HepG2 (cell line): ENCODE data around the gene CAD. TPM values are rescaled to one million over a fixed set of nuclear protein-coding genes. Genes with fewer than 3 reads are reported as not detected.

Source experiments
- ATAC-seq: fragments of 200-7000 bp; cut with Tn5 transposase; 3 replicates; pipeline ENCODE4 v1.9.1; 2020; ENCODE audit warnings: mild to moderate bottlenecking, moderate library complexity
- BruUV-seq: library from RNA; stranded (reverse); fragments of 400-500 nt; replicated peaks from 2 replicates; lab custom pipeline; 2021; lab: Mats Ljungman, UMichigan
- CTCF ChIA-PET: fragments of 300-600 bp; formaldehyde crosslinking; extraction: SDS; loops from one replicate; lab custom pipeline; 2021; ENCODE audit warnings: low total read pairs, inconsistent platforms, low intra/inter-chr PET ratio; lab: Yijun Ruan, JAX
- POLR2A ChIA-PET: fragments of 350-600 bp; sonication (Branson Sonifier 250); formaldehyde crosslinking; loops from one replicate; lab custom pipeline; 2020; ENCODE audit warnings: antibody characterized with exemption, inconsistent platforms; lab: Yijun Ruan, JAX
- DNase-seq: peaks from one replicate; pipeline ENCODE4 v3.0.0-alpha.2; 2015; ENCODE audit warnings: low spot score
- FAIRE-seq: peaks from 3 replicates; lab custom pipeline; 2011; peaks lifted over from hg19 to GRCh38; lab: Jason Lieb, UNC
- H2AFZ ChIP-seq: one replicate; pipeline ENCODE4 v1.6.1; 2011; ENCODE audit warnings: low read length, inconsistent platforms
- H3K27ac ChIP-seq: fragments of 300-600 bp; 3 replicates; pipeline ENCODE4 v1.8.0; 2011; ENCODE audit warnings: mixed run types, mild to moderate bottlenecking, mixed read lengths, low read length, inconsistent platforms; ENCODE audit not compliant: insufficient read depth; ENCODE audit errors: extremely low read length
- H3K27me3 ChIP-seq, 2 experiments: fragments of 200-600 bp in 1 of 2; 2 replicates in 1 of 2; 3 replicates in 1 of 2; pipeline versions ENCODE4 v1.6.0 to v1.8.0; 2011; ENCODE audit warnings: low read length in 2 of 2, mild to moderate bottlenecking in 2 of 2, moderate library complexity in 2 of 2, inconsistent platforms in 1 of 2; ENCODE audit not compliant: insufficient read depth in 2 of 2, control insufficient read depth in 1 of 2
- H3K36me3 ChIP-seq, 2 experiments: fragments of 200-600 bp in 1 of 2; replicated peaks in 1 of 2; 2 replicates in 1 of 2; 3 replicates in 1 of 2; pipeline versions ENCODE4 v1.5.1 to v1.8.0; 2011; ENCODE audit warnings: low read length in 2 of 2, inconsistent platforms in 1 of 2; ENCODE audit not compliant: insufficient read depth in 2 of 2, control insufficient read depth in 1 of 2
- H3K4me1 ChIP-seq: 2 replicates; pipeline ENCODE4 v1.5.1; 2012; ENCODE audit warnings: low read length, inconsistent platforms; ENCODE audit not compliant: insufficient read depth
- H3K4me2 ChIP-seq: 2 replicates; pipeline ENCODE4 v1.6.0; 2011; ENCODE audit warnings: low read depth, low read length, inconsistent platforms
- H3K4me3 ChIP-seq, 3 experiments: fragments of 200-600 bp in 1 of 3; sonication (generic), shearing (Covaris generic) in 1 of 3; replicated peaks in 1 of 3; 2 replicates each; pipeline ENCODE4 v1.5.1; 2011 to 2016; ENCODE audit warnings: low read length in 3 of 3, inconsistent platforms in 2 of 3, low read depth in 2 of 3, mild to moderate bottlenecking in 2 of 3, control low read depth in 1 of 3, mixed read lengths in 1 of 3; ENCODE audit not compliant: insufficient read depth in 1 of 3
- H3K79me2 ChIP-seq: one replicate; pipeline ENCODE4 v1.6.1; 2011; ENCODE audit warnings: low read length, inconsistent platforms; ENCODE audit not compliant: insufficient read depth
- H3K9ac ChIP-seq: 2 replicates; pipeline ENCODE4 v1.6.0; 2011; ENCODE audit warnings: mild to moderate bottlenecking, low read depth, low read length, inconsistent platforms; ENCODE audit not compliant: insufficient read depth
- H3K9me3 ChIP-seq: 2 replicates; pipeline ENCODE4 v1.5.1; 2012; ENCODE audit warnings: mild to moderate bottlenecking, low read length
- H4K20me1 ChIP-seq: 2 replicates; pipeline ENCODE4 v1.6.0; 2011; ENCODE audit warnings: inconsistent platforms, mild to moderate bottlenecking, low read length, moderate library complexity; ENCODE audit not compliant: insufficient read depth
- ARNT2 ChIP-seq: sonication (generic); formaldehyde crosslinking; IDR thresholded peaks from 2 replicates; pipeline ENCODE4 v1.8.0; 2022; ENCODE audit warnings: mild to moderate bottlenecking, low read depth, missing genetic modification reagents, moderate library complexity
- KAT7 ChIP-seq: IDR thresholded peaks from 2 replicates; pipeline ENCODE4 v1.6.1; 2018; ENCODE audit warnings: borderline replicate concordance, missing compliant biosample characterization
- KLF11 ChIP-seq: IDR thresholded peaks from 2 replicates; pipeline ENCODE4 v1.6.1; 2016; ENCODE audit warnings: missing compliant biosample characterization
- MLLT10 ChIP-seq: sonication (generic); formaldehyde crosslinking; IDR thresholded peaks from 2 replicates; pipeline ENCODE4 v1.4.0; 2020; ENCODE audit warnings: missing genetic modification reagents
- MZF1 ChIP-seq: sonication (generic); formaldehyde crosslinking; IDR thresholded peaks from 2 replicates; pipeline ENCODE4 v1.8.1; 2023; ENCODE audit warnings: mild to moderate bottlenecking, missing genetic modification reagents, borderline replicate concordance
- PRPF4 ChIP-seq: fragments of 200-400 bp; formaldehyde crosslinking; IDR thresholded peaks from 2 replicates; pipeline ENCODE4 v1.6.1; 2016; ENCODE audit warnings: low read length, low read depth; ENCODE audit not compliant: poor library complexity, severe bottlenecking
- SAP130 ChIP-seq: IDR thresholded peaks from 2 replicates; pipeline ENCODE4 v1.6.1; 2016; ENCODE audit warnings: low read depth
- ZEB1 ChIP-seq: IDR thresholded peaks from 2 replicates; pipeline ENCODE4 v1.6.1; 2012; ENCODE audit warnings: mild to moderate bottlenecking, low read depth, inconsistent platforms; ENCODE audit not compliant: insufficient replicate concordance
- ZFX ChIP-seq: sonication (generic); formaldehyde crosslinking; IDR thresholded peaks from 2 replicates; pipeline ENCODE4 v1.4.0; 2020; ENCODE audit warnings: mild to moderate bottlenecking, low read depth, missing genetic modification reagents, moderate library complexity
- ZNF333 ChIP-seq: sonication (generic); formaldehyde crosslinking; IDR thresholded peaks from 2 replicates; pipeline ENCODE4 v1.4.0; 2020; ENCODE audit warnings: mild to moderate bottlenecking, missing genetic modification reagents, borderline replicate concordance
- ZSCAN20 ChIP-seq: sonication (generic); formaldehyde crosslinking; IDR thresholded peaks from 2 replicates; pipeline ENCODE4 v1.4.0; 2020; ENCODE audit warnings: missing genetic modification reagents, mild to moderate bottlenecking, borderline replicate concordance
- ZSCAN9 ChIP-seq: IDR thresholded peaks from 2 replicates; pipeline ENCODE4 v1.6.1; 2016; ENCODE audit warnings: borderline replicate concordance
- WGBS: methylation state at CpG from one replicate; pipeline ENCODE4 v1.1.6; 2017; ENCODE audit warnings: low lambda C conversion rate; 5-methylcytosine and 5-hydroxymethylcytosine counted together
- in situ Hi-C: cut with HindIII; loops from 2 replicates; pipeline ENCODE4 v1.10.0; 2017; ENCODE audit warnings: low pct_unique_long_range_greater_than_20kb; ENCODE audit not compliant: extremely low pct_ligation_motif_present
- intact Hi-C: fragments of 100-400 bp; cut with micrococcal nuclease; formaldehyde crosslinking; loops from one replicate; pipeline ENCODE4 v1.10.0; 2022; ENCODE audit not compliant: unreplicated experiment
- polyA plus RNA-seq, 8 experiments: library from polyadenylated mRNA; depleted of rRNA in 3 of 8; stranded (reverse) in 7 of 8; unstranded in 1 of 8; fragments of >200 nt; fragmentation: Illumina TruSeq in 4 of 8; extraction: Trizol in 4 of 8; gene quantifications; 2 replicates each; pipeline versions ENCODE4 v1.2.1 to v1.2.3, GENCODE V29; 2011 to 2016; ENCODE audit warnings: low read depth in 4 of 8, missing spikeins in 1 of 8, mixed read lengths in 1 of 8; ENCODE audit not compliant: insufficient read depth in 1 of 8
- total RNA-seq, 5 experiments: library from RNA; depleted of rRNA; stranded (reverse); fragments of >200 nt; fragmentation: Illumina TruSeq; extraction: Trizol; gene quantifications; 2 replicates each; pipeline ENCODE4 v1.2.3, GENCODE V29; 2016; ENCODE audit warnings: low read depth in 1 of 5
- TF ChIP-seq, protein P1 (sequence below): IDR thresholded peaks from 2 replicates; pipeline ENCODE4 v1.6.1; 2016
- TF ChIP-seq, protein P2 (sequence below): sonication (generic); formaldehyde crosslinking; IDR thresholded peaks from 2 replicates; pipeline ENCODE4; 2020; ENCODE audit warnings: missing genetic modification reagents, mild to moderate bottlenecking, borderline replicate concordance
- TF ChIP-seq, protein P3 (sequence below): sonication (generic); formaldehyde crosslinking; IDR thresholded peaks from 2 replicates; pipeline ENCODE4 v1.4.0; 2020; ENCODE audit warnings: mild to moderate bottlenecking, missing genetic modification reagents

Gene CAD
- total and polyA plus RNA-seq, 2 of the 13 experiments (the other 11 are each of a cell fraction or from before 2014, with no cell fraction given), result 21.7 to 37.0 TPM

DNA sequence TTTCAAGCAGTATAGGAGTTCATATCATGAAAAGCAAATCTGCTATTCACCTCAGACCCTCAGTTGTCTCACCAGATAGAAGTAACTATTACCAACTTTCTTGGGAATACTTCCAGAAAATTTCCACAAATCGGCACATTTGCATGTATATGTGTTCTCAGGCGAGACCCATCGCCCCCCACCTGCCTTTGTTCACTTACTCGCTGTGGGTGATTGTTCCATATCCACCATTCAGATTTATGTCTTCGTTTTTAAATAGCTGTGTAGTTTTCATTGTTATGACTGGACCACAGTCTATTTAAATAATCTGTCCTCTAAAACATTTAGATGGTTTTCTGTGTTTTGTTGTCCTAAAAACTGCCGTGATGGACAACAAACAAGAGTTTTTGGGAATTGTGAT lies 68.3 kb downstream of the CAD start:
- Histone ChIP-seq H3K4me3 (no peak overlapping the region), H4K20me1 (no peaks in the 10 kb centered on the region)
- no peak for ATAC-seq
- intact Hi-C loops, result no loop called here
- TF ChIP-seq MZF1 (CRISPR knock-in tag), result no peak
- TF ChIP-seq, all 625 proteins: peak for 0
- FAIRE-seq (no peak), DNase-seq (no peak)
- no peak overlapping the region for H2AFZ ChIP-seq
- CTCF ChIA-PET, result no interaction called here
- H3K79me2 ChIP-seq, result no peaks in the 10 kb centered on the region
- H3K9me3 ChIP-seq, result no peaks in the 10 kb centered on the region
- H3K9ac ChIP-seq, result no peak overlapping the region
- H3K27me3 ChIP-seq, result peaks cover 0 to 8% of the 10 kb centered on the region in 2 experiments; a peak in 2 of 5 replicates
- WGBS, result 58% methylated on average over 6 of the region's 6 CpGs
- POLR2A ChIA-PET, result no interaction called here
- in situ Hi-C loops, result loop anchor here (10.0 kb wide), 1 partner anchor 321 kb away; no protein-coding TSS in a partner anchor
- BruUV-seq, result no TSS peak
- no peaks in the 10 kb centered on the region for H3K36me3 ChIP-seq
- peaks cover 53% of the 10 kb centered on the region for H3K4me1 ChIP-seq
- H3K4me2 ChIP-seq, result no peak overlapping the region
- no peak overlapping the region for H3K27ac ChIP-seq

DNA sequence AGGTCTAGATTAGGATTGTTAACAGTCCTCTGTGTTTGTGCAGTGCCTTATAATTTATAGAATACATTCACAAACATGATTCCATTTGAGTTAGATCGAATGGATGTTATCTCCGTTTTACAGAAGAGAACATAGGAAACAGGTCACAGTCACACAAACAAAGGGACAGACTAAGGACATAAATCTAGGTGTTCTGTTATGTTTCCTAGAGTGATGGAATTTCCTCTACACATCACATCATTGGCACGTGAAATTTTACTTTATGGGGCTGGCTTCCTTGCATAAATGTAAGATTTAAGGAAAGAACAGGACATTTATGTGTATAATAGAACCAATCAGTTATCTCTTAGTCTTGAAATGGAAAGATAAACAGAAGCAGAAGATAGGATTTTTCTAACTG lies 71.4 kb downstream of the CAD start:
- Histone ChIP-seq H3K27me3 (no peaks in the 10 kb centered on the region), H2AFZ (no peak overlapping the region), H3K4me1 (peaks cover 60% of the 10 kb centered on the region), H3K27ac (no peak overlapping the region), H3K36me3 (no peaks in the 10 kb centered on the region), H3K9ac (no peak overlapping the region), H3K4me2 (no peak overlapping the region), H3K79me2 (no peaks in the 10 kb centered on the region), H3K9me3 (no peaks in the 10 kb centered on the region)
- ATAC-seq (no peak), FAIRE-seq (no peak), DNase-seq (no peak)
- BruUV-seq, result no TSS peak
- WGBS, result 13% methylated on average over 3 of the region's 3 CpGs
- TF ChIP-seq, protein P1, sequence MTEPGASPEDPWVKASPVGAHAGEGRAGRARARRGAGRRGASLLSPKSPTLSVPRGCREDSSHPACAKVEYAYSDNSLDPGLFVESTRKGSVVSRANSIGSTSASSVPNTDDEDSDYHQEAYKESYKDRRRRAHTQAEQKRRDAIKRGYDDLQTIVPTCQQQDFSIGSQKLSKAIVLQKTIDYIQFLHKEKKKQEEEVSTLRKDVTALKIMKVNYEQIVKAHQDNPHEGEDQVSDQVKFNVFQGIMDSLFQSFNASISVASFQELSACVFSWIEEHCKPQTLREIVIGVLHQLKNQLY (CRISPR knock-in tag), result no peak
- TF ChIP-seq ZSCAN20 (no peak), PRPF4 (no peak), ZFX (no peak), MLLT10 (CRISPR knock-in tag) (no peak), KAT7 (CRISPR knock-in tag) (no peak), SAP130 (CRISPR knock-in tag) (no peak), ZNF333 (CRISPR knock-in tag) (no peak), ZSCAN9 (CRISPR knock-in tag) (no peak), ARNT2 (CRISPR knock-in tag) (no peak), KLF11 (no peak), ZEB1 (no peak)
- TF ChIP-seq, protein P2, sequence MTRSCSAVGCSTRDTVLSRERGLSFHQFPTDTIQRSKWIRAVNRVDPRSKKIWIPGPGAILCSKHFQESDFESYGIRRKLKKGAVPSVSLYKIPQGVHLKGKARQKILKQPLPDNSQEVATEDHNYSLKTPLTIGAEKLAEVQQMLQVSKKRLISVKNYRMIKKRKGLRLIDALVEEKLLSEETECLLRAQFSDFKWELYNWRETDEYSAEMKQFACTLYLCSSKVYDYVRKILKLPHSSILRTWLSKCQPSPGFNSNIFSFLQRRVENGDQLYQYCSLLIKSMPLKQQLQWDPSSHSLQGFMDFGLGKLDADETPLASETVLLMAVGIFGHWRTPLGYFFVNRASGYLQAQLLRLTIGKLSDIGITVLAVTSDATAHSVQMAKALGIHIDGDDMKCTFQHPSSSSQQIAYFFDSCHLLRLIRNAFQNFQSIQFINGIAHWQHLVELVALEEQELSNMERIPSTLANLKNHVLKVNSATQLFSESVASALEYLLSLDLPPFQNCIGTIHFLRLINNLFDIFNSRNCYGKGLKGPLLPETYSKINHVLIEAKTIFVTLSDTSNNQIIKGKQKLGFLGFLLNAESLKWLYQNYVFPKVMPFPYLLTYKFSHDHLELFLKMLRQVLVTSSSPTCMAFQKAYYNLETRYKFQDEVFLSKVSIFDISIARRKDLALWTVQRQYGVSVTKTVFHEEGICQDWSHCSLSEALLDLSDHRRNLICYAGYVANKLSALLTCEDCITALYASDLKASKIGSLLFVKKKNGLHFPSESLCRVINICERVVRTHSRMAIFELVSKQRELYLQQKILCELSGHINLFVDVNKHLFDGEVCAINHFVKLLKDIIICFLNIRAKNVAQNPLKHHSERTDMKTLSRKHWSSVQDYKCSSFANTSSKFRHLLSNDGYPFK (CRISPR knock-in tag), result no peak
- TF ChIP-seq, protein P3, sequence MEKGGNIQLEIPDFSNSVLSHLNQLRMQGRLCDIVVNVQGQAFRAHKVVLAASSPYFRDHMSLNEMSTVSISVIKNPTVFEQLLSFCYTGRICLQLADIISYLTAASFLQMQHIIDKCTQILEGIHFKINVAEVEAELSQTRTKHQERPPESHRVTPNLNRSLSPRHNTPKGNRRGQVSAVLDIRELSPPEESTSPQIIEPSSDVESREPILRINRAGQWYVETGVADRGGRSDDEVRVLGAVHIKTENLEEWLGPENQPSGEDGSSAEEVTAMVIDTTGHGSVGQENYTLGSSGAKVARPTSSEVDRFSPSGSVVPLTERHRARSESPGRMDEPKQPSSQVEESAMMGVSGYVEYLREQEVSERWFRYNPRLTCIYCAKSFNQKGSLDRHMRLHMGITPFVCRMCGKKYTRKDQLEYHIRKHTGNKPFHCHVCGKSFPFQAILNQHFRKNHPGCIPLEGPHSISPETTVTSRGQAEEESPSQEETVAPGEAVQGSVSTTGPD (CRISPR knock-in tag), result no peak
- TF ChIP-seq, all 625 proteins: peak for 0
- CTCF ChIA-PET, result no interaction called here
- no peak overlapping the region for H3K4me3 ChIP-seq
- no peaks in the 10 kb centered on the region for H4K20me1 ChIP-seq
- in situ Hi-C loops (loop anchor here (10.0 kb wide), 1 partner anchor 324 kb away; no protein-coding TSS in a partner anchor), intact Hi-C loops (no loop called here)
- POLR2A ChIA-PET, result no interaction called here
